K562 (cell line): Measurements from ENCODE around the gene DIS3L2. TPM values are rescaled to one million over a fixed set of nuclear protein-coding genes. Genes with fewer than 3 reads are reported as not detected.

Experiments
- ATAC-seq: fragments of 200-7000 bp; cut with Tn5 transposase; 3 replicates; pipeline ENCODE4 v1.9.1; 2020; ENCODE audit warnings: moderate library complexity
- BruUV-seq: library from RNA; stranded (reverse); fragments of 400-500 nt; replicated peaks from 2 replicates; lab custom pipeline; 2021; lab: Mats Ljungman, UMichigan
- CTCF ChIA-PET: fragments of 300-600 bp; formaldehyde crosslinking; extraction: SDS; loops from one replicate; lab custom pipeline; 2021; ENCODE audit warnings: low intra/inter-chr PET ratio; lab: Yijun Ruan, JAX
- POLR2A ChIA-PET: fragments of 300-600, 350-650 bp; sonication (Branson Sonifier 250); formaldehyde crosslinking; extraction: SDS; loops from one replicate; lab custom pipeline; 2021; ENCODE audit warnings: antibody characterized with exemption, inconsistent platforms; lab: Yijun Ruan, JAX
- DNase-seq, 4 experiments: peaks; one replicate each; pipeline versions ENCODE4 v3.0.0 to v3.0.0-alpha.2; 2011 to 2018; ENCODE audit warnings: low spot score in 3 of 4, mixed read lengths in 3 of 4; ENCODE audit errors: extremely low read depth in 1 of 4
- FAIRE-seq: peaks from 2 replicates; lab custom pipeline; 2011; peaks lifted over from hg19 to GRCh38; lab: Jason Lieb, UNC
- H2AFZ ChIP-seq: 2 replicates; pipeline ENCODE4 v1.6.0; 2011; ENCODE audit warnings: low read depth, low read length, control low read depth, inconsistent platforms
- H3K27ac ChIP-seq: fragments of 200-600 bp; 3 replicates; pipeline ENCODE4 v1.8.0; 2011; ENCODE audit warnings: low read depth, mild to moderate bottlenecking, control low read depth, inconsistent platforms, low read length, moderate library complexity, mixed read lengths; ENCODE audit errors: extremely low read depth
- H3K27me3 ChIP-seq, 2 experiments: fragments of 300-600 bp in 1 of 2; 2 replicates in 1 of 2; 3 replicates in 1 of 2; pipeline versions ENCODE4 v1.6.0 to v1.8.0; 2011; ENCODE audit warnings: inconsistent platforms in 2 of 2, low read length in 2 of 2, mild to moderate bottlenecking in 1 of 2, mixed read lengths in 1 of 2, moderate library complexity in 1 of 2; ENCODE audit not compliant: control insufficient read depth in 2 of 2, insufficient read depth in 2 of 2
- H3K36me3 ChIP-seq: fragments of 300-600 bp; 3 replicates; pipeline ENCODE4 v1.8.0; 2011; ENCODE audit warnings: mild to moderate bottlenecking, low read length, inconsistent platforms; ENCODE audit not compliant: control insufficient read depth, insufficient read depth
- H3K4me1 ChIP-seq, 2 experiments: fragments of 200-600 bp in 1 of 2; replicated peaks in 1 of 2; 2 replicates in 1 of 2; 3 replicates in 1 of 2; pipeline versions ENCODE4 v1.5.1 to v1.8.0; 2011; ENCODE audit warnings: inconsistent platforms in 2 of 2, low read length in 2 of 2, mild to moderate bottlenecking in 1 of 2, mixed read lengths in 1 of 2, moderate library complexity in 1 of 2; ENCODE audit not compliant: control insufficient read depth in 2 of 2, insufficient read depth in 2 of 2
- H3K4me2 ChIP-seq: 2 replicates; pipeline ENCODE4 v1.6.1; 2011; ENCODE audit warnings: low read length, control low read depth, inconsistent platforms, mixed read lengths; ENCODE audit not compliant: insufficient read depth
- H3K4me3 ChIP-seq: fragments of 200-600 bp; sonication (generic), shearing (Covaris generic); 2 replicates; pipeline ENCODE4 v1.5.1; 2016; ENCODE audit warnings: control low read depth, inconsistent platforms
- H3K79me2 ChIP-seq: fragments of 200-600 bp; 3 replicates; pipeline ENCODE4 v1.8.0; 2011; ENCODE audit warnings: low read length, inconsistent platforms; ENCODE audit not compliant: control insufficient read depth, insufficient read depth
- H3K9ac ChIP-seq, 2 experiments: 2 replicates each; pipeline versions ENCODE4 v1.6.0 to v1.6.1; 2011; ENCODE audit warnings: low read depth in 2 of 2, low read length in 2 of 2, control low read depth in 1 of 2, inconsistent platforms in 1 of 2, mild to moderate bottlenecking in 1 of 2, mixed read lengths in 1 of 2; ENCODE audit not compliant: insufficient read depth in 1 of 2
- H3K9me1 ChIP-seq: one replicate; pipeline ENCODE4 v1.6.0; 2011; ENCODE audit warnings: inconsistent platforms, mild to moderate bottlenecking, low read length, moderate library complexity; ENCODE audit not compliant: control insufficient read depth, insufficient read depth
- H3K9me3 ChIP-seq: replicated peaks from 2 replicates; pipeline ENCODE4 v1.5.1; 2011; ENCODE audit warnings: low read depth, low read length, inconsistent platforms; ENCODE audit not compliant: control insufficient read depth, insufficient read depth
- H4K20me1 ChIP-seq: replicated peaks from 2 replicates; pipeline ENCODE4 v1.6.1; 2011; ENCODE audit warnings: low read length, inconsistent platforms, mixed read lengths; ENCODE audit not compliant: control insufficient read depth, insufficient read depth
- CBX1 ChIP-seq: sonication (generic); IDR thresholded peaks from 2 replicates; pipeline ENCODE4 v1.6.1; 2016; ENCODE audit warnings: antibody characterized with exemption, low read depth, mild to moderate bottlenecking
- CHD2 ChIP-seq: IDR thresholded peaks from 2 replicates; pipeline ENCODE4 v1.6.1; 2011; ENCODE audit warnings: low read depth, low read length
- E2F3 ChIP-seq: fragments of 250-450 bp; sonication (Bioruptor Pico); IDR thresholded peaks from 2 replicates; pipeline ENCODE4 v1.4.0; 2020; ENCODE audit warnings: mild to moderate bottlenecking
- ETV5 ChIP-seq: sonication (generic); formaldehyde crosslinking; IDR thresholded peaks from 2 replicates; pipeline ENCODE4 v1.4.0; 2020; ENCODE audit warnings: low read depth, mild to moderate bottlenecking, missing genetic modification reagents
- FOSL1 ChIP-seq: fragments of 200-800 bp; sonication (Bioruptor generic); conservative IDR thresholded peaks from 2 replicates; pipeline ENCODE4 v1.6.1; 2016; ENCODE audit warnings: missing genetic modification characterization, missing compliant biosample characterization
- HOXB6 ChIP-seq: fragments of 250-450 bp; sonication (Bioruptor Pico); IDR thresholded peaks from 2 replicates; pipeline ENCODE4 v1.5.1; 2022; ENCODE audit warnings: mild to moderate bottlenecking, borderline replicate concordance
- NONO ChIP-seq, 2 experiments: fragments of 200-400 bp in 1 of 2; fragments of 450-650 bp in 1 of 2; formaldehyde crosslinking in 1 of 2; IDR thresholded peaks; 2 replicates each; pipeline ENCODE4 v1.6.1; 2017; ENCODE audit warnings: low read depth in 2 of 2, mild to moderate bottlenecking in 2 of 2, moderate library complexity in 2 of 2, low read length in 1 of 2
- PHF20 ChIP-seq: fragments of 450-650 bp; IDR thresholded peaks from 2 replicates; pipeline ENCODE4 v1.6.1; 2018; ENCODE audit not compliant: partially characterized antibody
- SAFB ChIP-seq: fragments of 200-400 bp; formaldehyde crosslinking; IDR thresholded peaks from 2 replicates; pipeline ENCODE4 v1.6.1; 2017; ENCODE audit warnings: low read depth, low read length, borderline replicate concordance
- SMARCB1 ChIP-seq: IDR thresholded peaks from 2 replicates; pipeline ENCODE4 v1.6.1; 2011; ENCODE audit warnings: improper control_type of control experiment, low read depth; ENCODE audit not compliant: insufficient read length
- ZBTB8A ChIP-seq: fragments of 450-650 bp; IDR thresholded peaks from 2 replicates; pipeline ENCODE4 v1.6.1; 2018; ENCODE audit warnings: mild to moderate bottlenecking, moderate library complexity; ENCODE audit not compliant: partially characterized antibody
- ZNF133 ChIP-seq: fragments of 250-450 bp; sonication (Bioruptor Pico); IDR thresholded peaks from 2 replicates; pipeline ENCODE4 v1.4.0; 2020; ENCODE audit warnings: mild to moderate bottlenecking
- WGBS: fragments of 100-300 bp; shearing (Covaris generic); methylation state at CpG from one replicate; pipeline ENCODE4 v1.1.6; 2016; ENCODE audit warnings: low coverage, mixed read lengths; ENCODE audit not compliant: insufficient coverage; ENCODE audit errors: missing lambda C conversion rate; 5-methylcytosine and 5-hydroxymethylcytosine counted together
- in situ Hi-C: fragments of 300-500 bp; cut with MboI; formaldehyde crosslinking; loops from 4 replicates; pipeline ENCODE4 v1.15.0; 2018; ENCODE audit warnings: inconsistent platforms, mixed read lengths
- intact Hi-C: fragments of 100-400 bp; cut with micrococcal nuclease; formaldehyde crosslinking; loops from 2 replicates; pipeline ENCODE4 v1.14.2; 2022
- polyA plus RNA-seq, 8 experiments: library from polyadenylated mRNA; depleted of rRNA in 4 of 8; stranded (reverse) in 5 of 8; unstranded in 3 of 8; fragments of >200 nt; fragmentation: Nextera tagmentation in 2 of 8; fragmentation: Illumina TruSeq in 1 of 8; extraction: Ambion mirVana in 2 of 8; extraction: Trizol in 1 of 8; gene quantifications; 2 replicates each; pipeline versions ENCODE4 v1.2.1 to v1.2.3, GENCODE V29; 2011 to 2014; ENCODE audit warnings: inconsistent platforms in 1 of 8, missing spikeins in 1 of 8
- total RNA-seq, 7 experiments: library from RNA; depleted of rRNA in 6 of 7; stranded (reverse); fragments of >200 nt in 6 of 7; fragmentation: Illumina TruSeq in 2 of 7; extraction: Trizol in 2 of 7; gene quantifications; 2 replicates each; pipeline versions ENCODE4 v1.2.1 to v1.2.3, GENCODE V29; 2011 to 2021; ENCODE audit warnings: low replicate concordance in 1 of 7

The DIS3L2 gene
- total and polyA plus RNA-seq, 9 of the 15 experiments (the other 6 are each of a cell fraction or from before 2014, with no cell fraction given): 1.5 to 19.2 (median 11.2) TPM

DNA sequence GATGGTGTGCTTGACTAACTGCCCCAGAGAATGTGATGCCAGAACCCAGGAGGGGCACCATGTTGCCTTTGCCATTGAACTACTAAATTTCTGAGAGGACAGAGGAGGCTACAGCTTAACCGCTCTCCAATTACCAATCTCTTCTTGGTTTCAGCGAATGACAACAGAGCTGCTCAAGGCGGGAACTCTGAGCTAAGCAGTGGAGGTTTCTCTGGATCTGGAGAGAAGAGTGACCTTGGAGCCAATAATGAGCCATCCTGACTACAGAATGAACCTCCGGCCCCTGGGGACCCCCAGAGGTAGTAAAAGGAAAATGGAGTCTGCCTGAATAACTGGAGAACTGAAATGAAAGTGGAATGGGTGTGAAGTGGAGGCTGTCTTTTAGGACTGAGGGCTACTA lies 53.2 kb downstream of the DIS3L2 start:
- H3K4me3 ChIP-seq: no peak overlapping the region
- H3K27ac ChIP-seq: no peak overlapping the region
- ATAC-seq (no peak), FAIRE-seq (no peak), DNase-seq (no peak)
- H3K9me1 ChIP-seq: no peaks in the 10 kb centered on the region
- TF ChIP-seq CBX1 (no peak), E2F3 (no peak), FOSL1 (tag) (no peak), SAFB (no peak), CHD2 (no peak), ZBTB8A (no peak), SMARCB1 (no peak), NONO (IDR thresholded peaks at IDR 0.05; ENCODE audit: low read depth in 2 of 2, low read length in 1 of 2) (no peak), HOXB6 (no peak), ETV5 (CRISPR knock-in tag) (no peak), ZNF133 (no peak), PHF20 (no peak)
- no peaks in the 10 kb centered on the region for H3K9me3 ChIP-seq
- no peak overlapping the region for H2AFZ ChIP-seq
- 94% methylated on average over 4 of the region's 4 CpGs for WGBS
- H4K20me1 ChIP-seq: no peaks in the 10 kb centered on the region
- intact Hi-C loops: no loop called here
- H3K4me1 ChIP-seq: peaks cover 0 to under 1% of the 10 kb centered on the region in 2 experiments; a peak in 1 of 5 replicates
- CTCF ChIA-PET: no interaction called here
- H3K4me2 ChIP-seq: no peak overlapping the region
- in situ Hi-C loops: no loop called here
- no TSS peak for BruUV-seq
- H3K9ac ChIP-seq: no peak overlapping the region
- peaks cover 14% of the 10 kb centered on the region; the same call in 1 of the 3 replicates for H3K36me3 ChIP-seq
- H3K79me2 ChIP-seq: no peaks in the 10 kb centered on the region
- POLR2A ChIA-PET: no interaction called here
- H3K27me3 ChIP-seq: no peaks in the 10 kb centered on the region
